ENCODE measurements around the gene PLA2G1B. TPM values are rescaled to one million over a fixed set of nuclear protein-coding genes. Genes with fewer than 3 reads are reported as not detected.

PLA2G1B gene
- total and polyA plus RNA-seq, 9 of the 15 experiments (the other 6 are each of a cell fraction or from before 2014, with no cell fraction given), result 1.4 TPM; not detected in 8

DNA sequence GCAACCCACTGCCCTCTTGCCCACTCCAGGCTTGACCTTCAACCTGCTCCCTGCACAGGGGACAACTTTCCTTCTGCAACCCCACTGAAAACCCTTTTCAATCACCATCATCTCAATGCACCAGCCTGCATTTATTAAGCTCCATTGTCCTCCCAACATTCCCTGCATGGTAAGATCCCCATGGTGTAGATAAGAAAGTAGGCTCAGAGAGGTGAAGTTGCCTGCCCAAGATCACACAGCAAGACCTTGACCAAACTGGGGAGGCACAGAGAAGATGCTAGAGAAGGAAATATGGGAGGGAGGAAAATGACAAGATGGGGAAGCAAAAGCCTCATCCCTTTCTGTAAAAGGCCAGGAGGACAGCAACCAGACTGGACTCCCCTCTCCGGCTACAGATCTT is 31.5 kb upstream of the PLA2G1B start:
- H3K9ac ChIP-seq (ENCODE audit: insufficient read depth in 1 of 2, low read depth in 2 of 2, low read length in 2 of 2), result no peak overlapping the region
- WGBS (ENCODE audit: insufficient coverage, low coverage, missing lambda C conversion rate), result 63% methylated on average over 1 of the region's 1 CpG

More for the DNA sequence above, 31.5 kb upstream of the PLA2G1B start:
- DNase-seq (ENCODE audit: extremely low read depth in 1 of 4, low spot score in 3 of 4) (no peak), ATAC-seq (no peak), FAIRE-seq (no peak)
- H3K4me2 ChIP-seq (ENCODE audit: insufficient read depth, low read length), result no peak overlapping the region
- in situ Hi-C loops (cut with MboI) (no loop called here), intact Hi-C loops (cut with micrococcal nuclease) (loop anchor here (5.0 kb wide), 1 partner anchor 132 kb away; no protein-coding TSS in a partner anchor)
- POLR2A ChIA-PET, result no interaction called here
- H3K79me2 ChIP-seq (ENCODE audit: control insufficient read depth, insufficient read depth, low read length), result no peaks in the 10 kb centered on the region
- CTCF ChIA-PET (ENCODE audit: low intra/inter-chr PET ratio), result no interaction called here
- no TSS peak for BruUV-seq (replicated peaks)
- H3K9me3 ChIP-seq (replicated peaks; ENCODE audit: control insufficient read depth, insufficient read depth, low read depth, low read length), result no peaks in the 10 kb centered on the region
- peaks cover 24 to 60% of the 10 kb centered on the region in 2 experiments for H3K27me3 ChIP-seq (ENCODE audit: control insufficient read depth in 2 of 2, insufficient read depth in 2 of 2, low read length in 2 of 2)
- no peak overlapping the region for H3K27ac ChIP-seq (ENCODE audit: extremely low read depth, low read depth, low read length)
- no peaks in the 10 kb centered on the region for H3K36me3 ChIP-seq (ENCODE audit: control insufficient read depth, insufficient read depth, low read length)
- H4K20me1 ChIP-seq (replicated peaks; ENCODE audit: control insufficient read depth, insufficient read depth, low read length), result peaks cover 16% of the 10 kb centered on the region; the same call in 1 of the 2 replicates
- H3K9me1 ChIP-seq (ENCODE audit: control insufficient read depth, insufficient read depth, low read length), result no peaks in the 10 kb centered on the region
- H3K4me1 ChIP-seq (replicated peaks in 1 of 2; ENCODE audit: control insufficient read depth in 2 of 2, insufficient read depth in 2 of 2, low read length in 2 of 2), result peaks cover 0 to 24% of the 10 kb centered on the region in 2 experiments; a peak in 3 of 5 replicates
- no peak overlapping the region for H2AFZ ChIP-seq (ENCODE audit: low read depth, low read length)
- H3K4me3 ChIP-seq, result no peak overlapping the region
- TF ChIP-seq KDM1A (IDR thresholded peaks at IDR 0.05) (peak in 1 of 2 experiments; percentile 66; a peak in 1 of 4 replicates), ZNF408 (CRISPR knock-in tag; IDR thresholded peaks at IDR 0.05; ENCODE audit: low read depth) (no peak), SMARCC2 (IDR thresholded peaks at IDR 0.05; ENCODE audit: low read depth) (no peak), STAT6 (CRISPR knock-in tag; IDR thresholded peaks at IDR 0.05) (no peak), HDAC2 (IDR thresholded peaks at IDR 0.05) (0 out of 2 replicates have a peak, but pooled peaks have one; percentile 26), BCOR (IDR thresholded peaks at IDR 0.05) (peak; percentile 82), RBM25 (IDR thresholded peaks at IDR 0.05; ENCODE audit: low read depth, low read length, severe bottlenecking) (peak; percentile 75), GATAD2B (IDR thresholded peaks at IDR 0.05; ENCODE audit: borderline replicate concordance) (no peak), ZFP36 (IDR thresholded peaks at IDR 0.05; ENCODE audit: low read depth, low read length, partially characterized antibody) (peak; percentile 78)

All from K562 (cell line).